Colonic mucosa (tissue), 4 donors: ENCODE measurements around the gene SEMA4D. TPM values are rescaled to one million over a fixed set of nuclear protein-coding genes. Genes with fewer than 3 reads are reported as not detected.

ENCODE experiments used
- DNase-seq: peaks from one replicate; pipeline ENCODE4 v3.0.0-alpha.2; 2020
- H3K27ac ChIP-seq: fragments of 200-600 bp; one replicate; pipeline ENCODE4 v1.8.0; 2021
- H3K27me3 ChIP-seq: fragments of 200-600 bp; one replicate; pipeline ENCODE4 v1.8.0; 2021
- H3K36me3 ChIP-seq: fragments of 200-600 bp; one replicate; pipeline ENCODE4 v1.8.0; 2021
- H3K4me1 ChIP-seq: fragments of 200-600 bp; one replicate; pipeline ENCODE4 v1.8.0; 2021; ENCODE audit warnings: mild to moderate bottlenecking
- H3K4me3 ChIP-seq: fragments of 200-600 bp; one replicate; pipeline ENCODE4 v1.8.0; 2021
- H3K9ac ChIP-seq, 2 donors: one replicate each; pipeline ENCODE4 v1.7.0; 2013; ENCODE audit warnings: control low read depth in 2 of 2, low read depth in 2 of 2, low read length in 2 of 2
- H3K9me3 ChIP-seq: fragments of 200-600 bp; one replicate; pipeline ENCODE4 v1.8.0; 2021
- intact Hi-C: fragments of 100-400 bp; cut with DNase I; formaldehyde crosslinking; loops from one replicate; pipeline ENCODE4 v1.14.1; 2022
- total RNA-seq, 2 donors: library from RNA; stranded (reverse); fragmentation: NEBNext Ultra II Directional in 1 of 2; extraction: Animal tissue kit (Norgen Biotek cat#: 25700) in 1 of 2; gene quantifications; one replicate each; pipeline ENCODE4 v1.2.1, GENCODE V29; 2021
- TF ChIP-seq, protein P1 (sequence below): fragments of 200-600 bp; IDR thresholded peaks from one replicate; pipeline ENCODE4 v1.8.0; 2022; ENCODE audit warnings: antibody characterized with exemption, mild to moderate bottlenecking
- donor health status: healthy.
- donor health status: DM: no; HTN: no; CAD: no.
- donor health status: DM: no; HTN: no; CAD: no.

Gene SEMA4D
- total RNA-seq, 2 donors from 2014 or later = 14.7 to 19.0 TPM

DNA sequence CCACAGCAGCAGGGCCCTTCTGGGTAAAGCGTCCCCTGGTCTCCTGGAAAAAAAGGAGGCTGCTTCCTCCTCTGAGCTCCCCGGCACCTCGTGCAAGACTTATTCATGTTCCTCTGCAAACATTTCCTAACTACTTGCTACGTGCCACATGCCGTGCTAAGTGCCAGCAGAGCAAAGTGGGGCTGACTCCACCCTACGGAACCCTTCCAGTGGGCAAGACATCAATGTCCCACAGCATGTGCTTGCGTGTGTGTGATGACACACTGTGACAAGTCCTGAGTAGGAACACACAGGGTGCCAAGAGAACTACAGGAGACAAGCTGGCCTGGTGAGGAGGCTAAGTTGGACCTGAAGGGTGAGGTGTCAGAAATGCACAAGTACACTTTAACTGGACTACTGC, 57.4 kb downstream of the SEMA4D start:
- no peaks in the 10 kb centered on the region for H3K9me3 ChIP-seq
- no peak for DNase-seq
- no peak overlapping the region for H3K4me3 ChIP-seq
- no peaks in the 10 kb centered on the region for H3K36me3 ChIP-seq
- H3K27ac ChIP-seq = no peak overlapping the region
- H3K9ac ChIP-seq = no peak overlapping the region
- peaks cover 24% of the 10 kb centered on the region for H3K4me1 ChIP-seq
- TF ChIP-seq, protein P1, sequence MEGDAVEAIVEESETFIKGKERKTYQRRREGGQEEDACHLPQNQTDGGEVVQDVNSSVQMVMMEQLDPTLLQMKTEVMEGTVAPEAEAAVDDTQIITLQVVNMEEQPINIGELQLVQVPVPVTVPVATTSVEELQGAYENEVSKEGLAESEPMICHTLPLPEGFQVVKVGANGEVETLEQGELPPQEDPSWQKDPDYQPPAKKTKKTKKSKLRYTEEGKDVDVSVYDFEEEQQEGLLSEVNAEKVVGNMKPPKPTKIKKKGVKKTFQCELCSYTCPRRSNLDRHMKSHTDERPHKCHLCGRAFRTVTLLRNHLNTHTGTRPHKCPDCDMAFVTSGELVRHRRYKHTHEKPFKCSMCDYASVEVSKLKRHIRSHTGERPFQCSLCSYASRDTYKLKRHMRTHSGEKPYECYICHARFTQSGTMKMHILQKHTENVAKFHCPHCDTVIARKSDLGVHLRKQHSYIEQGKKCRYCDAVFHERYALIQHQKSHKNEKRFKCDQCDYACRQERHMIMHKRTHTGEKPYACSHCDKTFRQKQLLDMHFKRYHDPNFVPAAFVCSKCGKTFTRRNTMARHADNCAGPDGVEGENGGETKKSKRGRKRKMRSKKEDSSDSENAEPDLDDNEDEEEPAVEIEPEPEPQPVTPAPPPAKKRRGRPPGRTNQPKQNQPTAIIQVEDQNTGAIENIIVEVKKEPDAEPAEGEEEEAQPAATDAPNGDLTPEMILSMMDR = no peak
- no peaks in the 10 kb centered on the region for H3K27me3 ChIP-seq
- intact Hi-C loops = no loop called here

DNA sequence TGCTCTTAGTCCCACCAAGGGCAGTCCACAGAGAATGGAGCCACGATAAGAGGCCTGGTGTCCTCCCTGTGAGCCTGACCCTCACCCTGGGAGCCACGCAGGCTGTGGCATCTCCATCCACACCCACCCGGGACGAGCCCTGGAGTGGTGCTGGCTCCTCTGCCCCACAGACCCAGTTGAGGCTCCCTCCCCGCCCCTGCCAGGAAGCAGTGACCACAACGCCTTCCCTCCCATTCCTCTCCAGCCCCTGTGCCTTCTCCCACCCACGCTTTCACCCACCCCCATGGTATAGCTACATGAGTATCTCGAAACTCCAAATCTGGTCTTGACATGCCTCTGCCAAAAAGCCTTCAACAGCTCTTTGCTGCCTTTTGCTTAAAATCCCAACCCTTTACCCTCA, 57.9 kb downstream of the SEMA4D start:
- Histone ChIP-seq H3K27me3 (no peaks in the 10 kb centered on the region), H3K27ac (no peak overlapping the region), H3K36me3 (no peaks in the 10 kb centered on the region), H3K4me3 (no peak overlapping the region), H3K9ac (no peak overlapping the region), H3K4me1 (peaks cover 29% of the 10 kb centered on the region), H3K9me3 (no peaks in the 10 kb centered on the region)
- DNase-seq = no peak
- TF ChIP-seq, protein P1 = no peak
- intact Hi-C loops = no loop called here

DNA sequence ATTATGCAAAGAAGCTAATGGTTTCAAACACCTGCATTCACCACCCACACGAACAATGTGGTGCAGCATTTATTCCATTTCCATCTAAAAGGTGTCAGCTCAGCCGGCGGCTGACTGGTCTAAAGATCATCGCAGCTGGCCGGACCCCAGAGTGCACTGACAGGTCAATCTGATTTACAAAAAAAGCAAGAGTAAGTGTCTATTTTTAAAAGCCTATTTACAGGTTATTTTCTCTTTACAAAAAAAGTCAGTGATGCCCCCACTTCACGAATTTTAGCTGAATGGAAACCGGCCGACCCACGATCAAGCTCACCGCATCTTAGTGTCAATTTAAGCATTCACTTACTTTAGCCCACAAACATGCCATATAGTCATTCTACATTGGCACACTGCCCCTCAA, 58.3 kb downstream of the SEMA4D start:
- no peak for DNase-seq
- H3K27ac ChIP-seq = no peak overlapping the region
- H3K36me3 ChIP-seq = no peaks in the 10 kb centered on the region
- H3K4me1 ChIP-seq = peaks cover 30% of the 10 kb centered on the region
- intact Hi-C loops = no loop called here
- TF ChIP-seq, protein P1 = no peak
- H3K27me3 ChIP-seq = no peaks in the 10 kb centered on the region
- no peak overlapping the region for H3K4me3 ChIP-seq
- no peak overlapping the region for H3K9ac ChIP-seq
- H3K9me3 ChIP-seq = no peaks in the 10 kb centered on the region

DNA sequence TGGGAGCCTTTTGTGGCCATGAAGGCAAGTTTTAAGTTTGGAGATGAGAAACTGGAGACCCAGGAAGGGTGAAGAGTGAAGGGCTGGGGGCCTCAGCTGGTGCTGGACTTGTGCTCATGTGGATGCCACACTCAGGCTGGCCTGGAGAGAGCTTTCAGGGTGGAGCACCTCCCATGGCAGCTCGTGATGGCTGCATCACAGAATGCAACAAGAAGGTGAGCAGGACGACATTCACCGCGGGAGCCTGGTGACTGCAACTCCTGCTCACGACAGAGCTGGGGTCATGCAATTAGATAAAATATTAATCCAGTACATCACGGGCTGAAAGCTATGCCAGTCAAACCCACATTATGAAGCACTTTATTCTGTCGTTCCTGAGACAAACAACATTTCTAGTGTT, 59.7 kb downstream of the SEMA4D start:
- TF ChIP-seq, protein P1 = no peak
- Histone ChIP-seq H3K36me3 (no peaks in the 10 kb centered on the region), H3K4me3 (no peak overlapping the region), H3K9me3 (no peaks in the 10 kb centered on the region), H3K9ac (no peak overlapping the region), H3K27ac (no peak overlapping the region), H3K27me3 (no peaks in the 10 kb centered on the region), H3K4me1 (peaks cover 30% of the 10 kb centered on the region)
- intact Hi-C loops = no loop called here
- no peak for DNase-seq

GRCh38 chr9:89437772-89438171, 60.1 kb downstream of the SEMA4D start:
- no peak overlapping the region for H3K27ac ChIP-seq

More at GRCh38 chr9:89437772-89438171, 60.1 kb downstream of the SEMA4D start:
- H3K27me3 ChIP-seq = no peaks in the 10 kb centered on the region
- H3K4me3 ChIP-seq = no peak overlapping the region
- TF ChIP-seq, protein P1 = no peak
- peak overlapping the region in 1 of 2 donors; percentile 29 for H3K9ac ChIP-seq
- no peak for DNase-seq
- H3K36me3 ChIP-seq = no peaks in the 10 kb centered on the region
- intact Hi-C loops = no loop called here
- H3K4me1 ChIP-seq = peaks cover 30% of the 10 kb centered on the region
- no peaks in the 10 kb centered on the region for H3K9me3 ChIP-seq
